Coronary artery (tissue), 2 donors: ENCODE results near the gene CRYZ.
"Not testable (repeated sequence)": the region's sequence is repeated elsewhere in the genome, so short reads cannot be mapped to it uniquely, and the experiment has no call there.

Experiments
- DNase-seq: peaks from one replicate; pipeline ENCODE4 v3.0.0-alpha.2; 2017; ENCODE audit warnings: low spot score
- H3K27ac ChIP-seq, 2 donors: fragments of 200-600 bp; sonication (generic); one replicate each; pipeline ENCODE4 v1.5.1; 2016 to 2019
- H3K4me3 ChIP-seq: fragments of 200-600 bp; sonication (generic); 2 replicates; pipeline ENCODE4 v1.5.1; 2016; ENCODE audit warnings: mild to moderate bottlenecking, moderate library complexity
- CTCF ChIP-seq: fragments of 200-600 bp; sonication (generic); IDR thresholded peaks from one replicate; pipeline ENCODE4 v1.5.1; 2019; ENCODE audit warnings: antibody characterized with exemption

Gene CRYZ

GRCh38 chr1:74771913-74772515, 39.2 kb upstream of the CRYZ start:
- Histone ChIP-seq H3K4me3 (no peak overlapping the region), H3K27ac (no peak overlapping the region)
- DNase-seq = no peak
- TF ChIP-seq CTCF = peak; percentile 43

- no peak overlapping the region for H3K4me3 ChIP-seq
- no peak overlapping the region for H3K27ac ChIP-seq
- no peak for DNase-seq
- no peak for TF ChIP-seq CTCF
These were observed 34.6 kb upstream of the CRYZ start for GRCh38 chr1:74767490-74767889.

- DNase-seq = no peak
- no peak for TF ChIP-seq CTCF
These were observed 33.7 kb upstream of the CRYZ start for GRCh38 chr1:74766579-74766978.

GRCh38 chr1:74763807-74764206, 31.0 kb upstream of the CRYZ start:
- H3K4me3 ChIP-seq = no peak overlapping the region
- H3K27ac ChIP-seq = no peak overlapping the region
- no peak for DNase-seq
- TF ChIP-seq CTCF = no peak

More at GRCh38 chr1:74766579-74766978, 33.7 kb upstream of the CRYZ start:
- Histone ChIP-seq H3K4me3 (no peak overlapping the region), H3K27ac (no peak overlapping the region)

- not testable (repeated sequence) for H3K27ac ChIP-seq, DNase-seq, H3K4me3 ChIP-seq
These were observed 23.8 kb upstream of the CRYZ start for GRCh38 chr1:74756650-74757049.

GRCh38 chr1:74755475-74755874, 22.6 kb upstream of the CRYZ start:
- DNase-seq = no peak
- TF ChIP-seq CTCF = no peak
- H3K27ac ChIP-seq = no peak overlapping the region
- no peak overlapping the region for H3K4me3 ChIP-seq

- no peak for DNase-seq
- Histone ChIP-seq H3K4me3 (no peak overlapping the region), H3K27ac (no peak overlapping the region)
- no peak for TF ChIP-seq CTCF
These were observed 20.3 kb upstream of the CRYZ start for GRCh38 chr1:74753104-74753503.
